ENCODE results near the gene LAMTOR5.

Gene LAMTOR5

GRCh38 chr1:110385369-110385768, 22.1 kb downstream of the LAMTOR5 start:
- no peak for DNase-seq

DNA sequence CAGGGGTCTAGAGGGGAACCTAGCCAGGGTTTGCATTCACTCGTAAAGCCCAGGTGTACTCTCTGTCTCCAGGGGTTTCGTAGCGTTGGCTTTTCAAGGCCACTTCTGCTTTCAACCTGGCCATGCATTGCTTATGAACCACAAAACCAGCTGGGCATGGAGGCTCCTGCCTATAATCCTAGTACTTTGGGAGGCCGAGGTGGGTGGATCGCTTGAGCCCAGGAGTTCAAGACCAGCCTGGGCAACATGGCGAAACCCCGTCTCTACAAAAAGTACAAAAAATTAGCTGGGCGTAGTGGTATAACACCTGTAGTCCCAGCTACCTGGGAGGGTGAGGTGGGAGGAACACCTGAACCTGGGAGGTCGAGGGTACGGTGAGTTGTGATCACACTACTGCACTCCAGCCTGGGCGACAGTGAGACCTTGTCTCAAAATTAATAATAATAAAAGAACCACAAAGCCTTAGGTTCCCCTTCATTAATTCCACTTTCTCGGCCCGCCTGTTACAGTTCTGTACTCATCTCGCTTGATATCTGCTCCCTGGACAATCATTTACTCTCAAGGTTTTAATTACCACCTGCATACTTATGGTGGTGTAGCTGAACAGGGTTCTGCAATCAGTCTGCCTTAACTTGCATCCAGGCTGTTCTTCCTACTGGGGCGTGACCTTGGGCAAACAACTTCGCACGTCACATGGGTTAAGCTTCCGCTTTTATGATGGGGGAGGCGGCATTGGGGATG, 22.7 kb downstream of the LAMTOR5 start:
- no peak for DNase-seq

GRCh38 chr1:110383251-110383990, 24.1 kb downstream of the LAMTOR5 start:
- DNase-seq = no peak

GRCh38 chr1:110380672-110381283, 26.7 kb downstream of the LAMTOR5 start:
- DNase-seq = no peak

- no peak for DNase-seq
These were observed 32.0 kb downstream of the LAMTOR5 start for GRCh38 chr1:110375490-110375889.

GRCh38 chr1:110370827-110371226, 36.7 kb downstream of the LAMTOR5 start:
- DNase-seq = no peak

GRCh38 chr1:110364221-110364620, 43.3 kb downstream of the LAMTOR5 start:
- no peak for DNase-seq

DNA sequence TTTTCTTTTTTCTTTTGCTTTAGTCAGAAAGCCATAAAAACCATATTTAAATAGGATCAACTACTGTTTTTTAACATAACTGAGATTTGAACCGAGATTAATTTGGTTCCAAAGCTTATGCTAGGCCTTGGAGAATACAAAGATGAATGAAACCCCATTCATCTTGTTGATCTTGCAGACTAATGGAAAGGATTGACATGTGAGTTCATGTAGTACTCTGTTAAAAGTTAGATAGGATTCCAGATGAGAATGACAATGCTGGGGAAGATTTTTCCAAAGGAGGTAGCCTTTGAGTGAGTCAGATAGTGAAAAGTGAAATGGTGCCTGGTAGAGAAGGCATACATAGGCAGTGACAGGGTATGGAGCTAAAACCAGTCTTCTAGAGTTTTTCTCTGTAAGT, 45.6 kb downstream of the LAMTOR5 start:
- no peak for DNase-seq

DNA sequence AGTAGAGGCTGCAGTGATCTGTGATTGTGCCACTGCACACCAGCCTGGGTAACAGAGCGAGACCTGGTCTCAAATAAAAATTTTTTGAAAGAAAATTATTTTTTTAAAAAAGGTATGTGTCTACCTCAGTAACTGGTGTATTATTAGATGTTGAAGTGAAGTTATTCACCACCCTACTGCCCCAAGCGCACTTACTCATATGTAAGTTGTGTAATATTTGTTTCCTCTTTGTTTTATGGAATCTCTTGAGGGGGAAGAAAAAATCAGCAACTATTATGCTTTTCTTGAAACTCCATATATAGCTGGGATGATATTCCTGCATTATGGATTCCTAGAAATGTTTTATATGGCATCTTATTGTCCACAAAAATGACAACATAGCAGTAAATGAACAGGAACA, 47.1 kb downstream of the LAMTOR5 start:
- no peak for DNase-seq

GRCh38 chr1:110356379-110356778, 51.1 kb downstream of the LAMTOR5 start:
- DNase-seq = no peak

- DNase-seq = no peak
These were observed 52.2 kb downstream of the LAMTOR5 start for GRCh38 chr1:110355321-110355720.

All from KG1 (cell line).